Ascending aorta (tissue), 2 donors: ENCODE measurements around the gene VENTX. TPM values are rescaled to one million over a fixed set of nuclear protein-coding genes. Genes with fewer than 3 reads are reported as not detected.

Experiments
- DNase-seq, 2 donors: peaks; one replicate each; pipeline ENCODE4 v3.0.0-alpha.2; 2019; ENCODE audit warnings: low spot score in 2 of 2
- H3K27ac ChIP-seq, 2 donors: fragments of 200-600 bp; sonication (generic); one replicate each; pipeline ENCODE4 v1.5.1; 2016 to 2017; ENCODE audit warnings: mild to moderate bottlenecking in 1 of 2
- H3K27me3 ChIP-seq: fragments of 200-600 bp; sonication (generic); one replicate; pipeline ENCODE4 v1.5.1; 2017
- H3K36me3 ChIP-seq, 2 donors: fragments of 200-600 bp; sonication (generic); one replicate each; pipeline ENCODE4 v1.5.1; 2016
- H3K4me1 ChIP-seq, 2 donors: fragments of 200-600 bp; sonication (generic); one replicate each; pipeline ENCODE4 v1.5.1; 2016 to 2017; ENCODE audit warnings: mild to moderate bottlenecking in 1 of 2
- H3K4me3 ChIP-seq, 2 donors: fragments of 200-600 bp; sonication (generic); one replicate each; pipeline ENCODE4 v1.5.1; 2016 to 2017; ENCODE audit warnings: mild to moderate bottlenecking in 1 of 2
- H3K9me3 ChIP-seq, 2 donors: fragments of 200-600 bp; sonication (generic); one replicate each; pipeline ENCODE4 v1.5.1; 2016
- intact Hi-C: fragments of 100-400 bp; cut with DNase I; formaldehyde crosslinking; loops from one replicate; pipeline ENCODE4 v1.15.1; 2023
- total RNA-seq: library from RNA; depleted of rRNA; stranded (reverse); fragments of >200 nt; gene quantifications from one replicate; pipeline ENCODE4 v1.1.0, GENCODE V29; 2016
- TF ChIP-seq, protein P1 (sequence below), 3 experiments: fragments of 200-600 bp in 2 of 3; fragments of 450-650 bp in 1 of 3; sonication (generic) in 2 of 3; IDR thresholded peaks; one replicate each; pipeline ENCODE4 v1.5.1; 2016 to 2019; ENCODE audit warnings: antibody characterized with exemption in 3 of 3, mild to moderate bottlenecking in 1 of 3, moderate library complexity in 1 of 3

Gene VENTX
- total RNA-seq, 1 donor from 2014 or later: 1.5 TPM

- no peak for DNase-seq
- Histone ChIP-seq H3K4me3 (peak overlapping the region; percentile 1 to 56), H3K36me3 (no peaks in the 10 kb centered on the region), H3K9me3 (no peaks in the 10 kb centered on the region), H3K27me3 (peaks cover 19% of the 10 kb centered on the region), H3K27ac (peak overlapping the region in 1 of 2 donors; percentile 27), H3K4me1 (peaks cover 0 to 3% of the 10 kb centered on the region in 2 donors)
- intact Hi-C loops: no loop called here
- TF ChIP-seq, protein P1, sequence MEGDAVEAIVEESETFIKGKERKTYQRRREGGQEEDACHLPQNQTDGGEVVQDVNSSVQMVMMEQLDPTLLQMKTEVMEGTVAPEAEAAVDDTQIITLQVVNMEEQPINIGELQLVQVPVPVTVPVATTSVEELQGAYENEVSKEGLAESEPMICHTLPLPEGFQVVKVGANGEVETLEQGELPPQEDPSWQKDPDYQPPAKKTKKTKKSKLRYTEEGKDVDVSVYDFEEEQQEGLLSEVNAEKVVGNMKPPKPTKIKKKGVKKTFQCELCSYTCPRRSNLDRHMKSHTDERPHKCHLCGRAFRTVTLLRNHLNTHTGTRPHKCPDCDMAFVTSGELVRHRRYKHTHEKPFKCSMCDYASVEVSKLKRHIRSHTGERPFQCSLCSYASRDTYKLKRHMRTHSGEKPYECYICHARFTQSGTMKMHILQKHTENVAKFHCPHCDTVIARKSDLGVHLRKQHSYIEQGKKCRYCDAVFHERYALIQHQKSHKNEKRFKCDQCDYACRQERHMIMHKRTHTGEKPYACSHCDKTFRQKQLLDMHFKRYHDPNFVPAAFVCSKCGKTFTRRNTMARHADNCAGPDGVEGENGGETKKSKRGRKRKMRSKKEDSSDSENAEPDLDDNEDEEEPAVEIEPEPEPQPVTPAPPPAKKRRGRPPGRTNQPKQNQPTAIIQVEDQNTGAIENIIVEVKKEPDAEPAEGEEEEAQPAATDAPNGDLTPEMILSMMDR (IDR thresholded peaks at IDR 0.05): no peak
Measured at GRCh38 chr10:133236401-133237240, 1.0 kb upstream of the VENTX start.

GRCh38 chr10:133237241-133237587, 441 bp upstream of the VENTX start:
- H3K27ac ChIP-seq: no peak overlapping the region
- TF ChIP-seq, protein P1 (IDR thresholded peaks at IDR 0.05): no peak
- H3K9me3 ChIP-seq: no peaks in the 10 kb centered on the region
- intact Hi-C loops: no loop called here
- peak overlapping the region; percentile 1 to 56 for H3K4me3 ChIP-seq
- H3K27me3 ChIP-seq: peaks cover 19% of the 10 kb centered on the region
- no peaks in the 10 kb centered on the region for H3K36me3 ChIP-seq
- H3K4me1 ChIP-seq: peaks cover 0 to 3% of the 10 kb centered on the region in 2 donors
- DNase-seq: no peak

DNA sequence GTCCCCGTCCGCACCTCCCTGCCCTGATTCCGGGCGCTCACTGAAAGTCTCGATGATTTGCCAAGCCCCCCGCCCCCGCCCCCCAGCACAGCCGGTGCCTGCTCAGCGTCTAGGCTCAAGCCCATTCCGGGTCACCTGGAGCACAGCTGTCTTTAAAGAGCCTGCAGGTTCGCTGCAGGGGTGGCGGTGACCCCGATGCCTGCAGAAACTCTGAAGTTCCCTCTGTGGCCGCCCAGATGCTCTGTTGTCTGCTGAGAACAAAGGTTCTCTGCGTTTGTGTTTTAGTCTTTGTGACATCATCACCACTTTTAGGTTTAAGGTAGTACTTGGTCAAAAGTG, 780 bp downstream of the VENTX start:
- H3K27me3 ChIP-seq: peaks cover 19% of the 10 kb centered on the region
- TF ChIP-seq, protein P1 (IDR thresholded peaks at IDR 0.05): no peak
- intact Hi-C loops: no loop called here
- peaks cover 0 to 3% of the 10 kb centered on the region in 2 donors for H3K4me1 ChIP-seq
- H3K27ac ChIP-seq: no peak overlapping the region
- no peaks in the 10 kb centered on the region for H3K9me3 ChIP-seq
- no peak overlapping the region for H3K4me3 ChIP-seq
- no peaks in the 10 kb centered on the region for H3K36me3 ChIP-seq
- DNase-seq: no peak

DNA sequence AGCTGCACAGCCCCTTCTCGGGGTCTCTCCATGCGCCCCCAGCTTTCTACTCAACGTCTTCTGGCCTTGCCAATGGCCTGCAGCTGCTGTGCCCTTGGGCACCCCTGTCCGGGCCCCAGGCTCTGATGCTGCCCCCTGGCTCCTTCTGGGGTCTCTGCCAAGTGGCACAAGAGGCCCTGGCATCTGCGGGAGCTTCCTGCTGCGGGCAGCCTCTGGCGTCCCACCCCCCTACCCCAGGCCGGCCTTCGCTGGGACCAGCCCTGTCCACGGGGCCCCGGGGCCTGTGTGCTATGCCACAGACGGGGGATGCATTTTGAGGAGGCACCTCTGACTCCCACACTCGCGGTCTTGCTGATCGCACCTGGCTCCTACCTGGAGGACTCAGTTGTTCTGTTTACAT, 2.3 kb downstream of the VENTX start:
- H3K36me3 ChIP-seq: no peaks in the 10 kb centered on the region
- DNase-seq: no peak
- H3K9me3 ChIP-seq: no peaks in the 10 kb centered on the region
- intact Hi-C loops: no loop called here
- peaks cover 19% of the 10 kb centered on the region for H3K27me3 ChIP-seq
- H3K4me1 ChIP-seq: peaks cover 0 to 3% of the 10 kb centered on the region in 2 donors
- H3K4me3 ChIP-seq: no peak overlapping the region
- no peak overlapping the region for H3K27ac ChIP-seq
- TF ChIP-seq, protein P1 (IDR thresholded peaks at IDR 0.05): no peak

DNA sequence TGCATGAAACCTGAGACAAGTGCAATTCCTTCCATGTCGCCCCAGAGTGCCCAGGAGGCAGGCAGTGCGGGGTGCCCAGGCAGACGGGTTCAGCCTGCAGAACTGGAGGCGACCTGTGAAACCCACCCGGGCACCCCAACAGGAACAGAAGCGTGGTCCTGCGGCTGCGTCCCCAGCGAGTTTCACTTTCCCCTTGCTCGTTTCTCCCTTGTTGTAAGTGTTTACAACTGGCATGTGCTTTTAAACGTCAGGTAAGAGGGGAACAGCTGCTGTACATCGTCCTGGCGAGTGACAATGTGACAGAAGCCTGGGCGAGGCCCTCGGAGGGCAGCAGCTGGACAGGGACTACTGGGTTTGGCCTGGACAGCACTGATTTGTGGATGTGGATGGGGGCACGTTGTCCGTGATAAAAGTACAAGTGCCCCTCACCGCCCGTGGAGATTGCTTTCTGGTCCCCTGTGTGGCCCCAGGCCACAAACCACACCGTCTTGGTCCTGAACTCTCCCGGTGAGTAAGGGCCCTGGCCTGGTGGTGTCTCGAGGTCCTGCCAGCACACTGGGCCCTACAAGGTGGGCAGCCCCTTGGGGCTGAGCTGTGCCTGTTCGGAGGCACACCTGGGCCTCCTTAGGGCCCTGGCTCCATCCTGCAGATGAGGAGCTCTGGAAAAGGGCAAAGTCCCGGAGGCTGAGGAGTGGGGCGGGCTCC, 4.0 kb downstream of the VENTX start:
- Histone ChIP-seq H3K4me1 (peaks cover 0 to 3% of the 10 kb centered on the region in 2 donors), H3K27me3 (peaks cover 8% of the 10 kb centered on the region), H3K27ac (no peak overlapping the region), H3K36me3 (no peaks in the 10 kb centered on the region), H3K4me3 (peak overlapping the region in 1 of 2 donors; percentile 9), H3K9me3 (no peaks in the 10 kb centered on the region)
- TF ChIP-seq, protein P1 (IDR thresholded peaks at IDR 0.05): no peak
- intact Hi-C loops: no loop called here
- no peak for DNase-seq
